UCSD-AML1 (cell line): ENCODE results near the gene UBE2Q2.
A peak's percentile ranks its signal among the peaks of the same experiment; 100 is the strongest.
"Not testable (repeated sequence)": the region's sequence is repeated elsewhere in the genome, so short reads cannot be mapped to it uniquely, and the experiment has no call there.

ENCODE experiments used
- DNase-seq: peaks from one replicate; lab custom pipeline; 2025; ENCODE audit not compliant: unreplicated experiment; lab: John Stamatoyannopoulos, UW

UBE2Q2 gene

GRCh38 chr15:75842722-75843677 is at the start of gene UBE2Q2:
TSS of gene UBE2Q2 (plus strand) at chr15:75843447. CDS start at chr15:75843667, 220 bp downstream.
- DNase-seq = peak; percentile 85

- no peak for DNase-seq
Measured at GRCh38 chr15:75796321-75796720, 46.9 kb upstream of the UBE2Q2 start.

GRCh38 chr15:75797146-75797545 is 46.1 kb upstream of the UBE2Q2 start:
- DNase-seq = not testable (repeated sequence)

GRCh38 chr15:75799190-75799589 is 44.1 kb upstream of the UBE2Q2 start:
- no peak for DNase-seq

GRCh38 chr15:75800409-75800808 is 42.8 kb upstream of the UBE2Q2 start:
- not testable (repeated sequence) for DNase-seq

GRCh38 chr15:75801859-75802593 is 41.2 kb upstream of the UBE2Q2 start:
- DNase-seq = peak; percentile 82

GRCh38 chr15:75807486-75807885 is 35.8 kb upstream of the UBE2Q2 start:
- not testable (repeated sequence) for DNase-seq

- DNase-seq = not testable (repeated sequence)
Measured at GRCh38 chr15:75808009-75808408, 35.2 kb upstream of the UBE2Q2 start.

- DNase-seq = no peak
Measured at GRCh38 chr15:75808563-75808962, 34.7 kb upstream of the UBE2Q2 start.

GRCh38 chr15:75809986-75810750 is 33.1 kb upstream of the UBE2Q2 start:
- DNase-seq = peak; percentile 30

GRCh38 chr15:75810874-75811498 is 32.3 kb upstream of the UBE2Q2 start:
- no peak for DNase-seq

GRCh38 chr15:75811626-75812025 is 31.6 kb upstream of the UBE2Q2 start:
- no peak for DNase-seq

GRCh38 chr15:75814794-75815193 is 28.5 kb upstream of the UBE2Q2 start:
- DNase-seq = no peak

- no peak for DNase-seq
Measured at GRCh38 chr15:75815811-75816719, 27.2 kb upstream of the UBE2Q2 start.

- no peak for DNase-seq
Measured at GRCh38 chr15:75817138-75817935, 25.9 kb upstream of the UBE2Q2 start.

GRCh38 chr15:75820206-75820605 is 23.0 kb upstream of the UBE2Q2 start:
- DNase-seq = no peak

- DNase-seq = no peak
Measured at GRCh38 chr15:75821786-75822345, 21.4 kb upstream of the UBE2Q2 start.

GRCh38 chr15:75822685-75823278 is 20.5 kb upstream of the UBE2Q2 start:
- no peak for DNase-seq
